Stimulated activated CD8-positive, alpha-beta memory T cell treated with anti-CD3 and anti-CD28 coated beads, Interleukin-15, amount 100 ng/mL, for 48 hours (primary cell): ENCODE data around the gene NAP1L1.
A peak's percentile ranks its signal among the peaks of the same experiment; 100 is the strongest.

Experiments
- DNase-seq, 2 donors: peaks; one replicate each; pipeline ENCODE4 v3.0.0-alpha.2; 2020; ENCODE audit warnings: low read depth in 2 of 2

The NAP1L1 gene

DNA sequence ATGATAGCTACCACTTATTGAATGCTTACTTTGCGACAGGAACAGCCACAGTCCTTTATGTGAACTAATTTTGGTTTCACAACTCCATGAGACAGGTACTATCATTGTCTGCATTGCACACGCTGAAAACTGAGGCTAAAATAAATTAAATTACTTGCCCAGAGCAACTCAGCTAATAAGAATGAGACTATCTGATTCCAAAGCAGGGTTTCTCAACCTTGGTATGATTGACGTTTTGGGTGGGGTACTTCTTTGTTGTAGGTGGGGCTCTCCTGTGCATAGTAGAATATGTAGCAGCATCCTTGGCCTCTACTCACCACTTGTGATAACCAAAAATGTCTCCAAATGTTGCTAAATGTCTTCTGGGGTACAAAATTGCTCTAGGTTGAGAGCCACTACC, 62.0 kb downstream of the NAP1L1 start:
- DNase-seq = no peak

DNA sequence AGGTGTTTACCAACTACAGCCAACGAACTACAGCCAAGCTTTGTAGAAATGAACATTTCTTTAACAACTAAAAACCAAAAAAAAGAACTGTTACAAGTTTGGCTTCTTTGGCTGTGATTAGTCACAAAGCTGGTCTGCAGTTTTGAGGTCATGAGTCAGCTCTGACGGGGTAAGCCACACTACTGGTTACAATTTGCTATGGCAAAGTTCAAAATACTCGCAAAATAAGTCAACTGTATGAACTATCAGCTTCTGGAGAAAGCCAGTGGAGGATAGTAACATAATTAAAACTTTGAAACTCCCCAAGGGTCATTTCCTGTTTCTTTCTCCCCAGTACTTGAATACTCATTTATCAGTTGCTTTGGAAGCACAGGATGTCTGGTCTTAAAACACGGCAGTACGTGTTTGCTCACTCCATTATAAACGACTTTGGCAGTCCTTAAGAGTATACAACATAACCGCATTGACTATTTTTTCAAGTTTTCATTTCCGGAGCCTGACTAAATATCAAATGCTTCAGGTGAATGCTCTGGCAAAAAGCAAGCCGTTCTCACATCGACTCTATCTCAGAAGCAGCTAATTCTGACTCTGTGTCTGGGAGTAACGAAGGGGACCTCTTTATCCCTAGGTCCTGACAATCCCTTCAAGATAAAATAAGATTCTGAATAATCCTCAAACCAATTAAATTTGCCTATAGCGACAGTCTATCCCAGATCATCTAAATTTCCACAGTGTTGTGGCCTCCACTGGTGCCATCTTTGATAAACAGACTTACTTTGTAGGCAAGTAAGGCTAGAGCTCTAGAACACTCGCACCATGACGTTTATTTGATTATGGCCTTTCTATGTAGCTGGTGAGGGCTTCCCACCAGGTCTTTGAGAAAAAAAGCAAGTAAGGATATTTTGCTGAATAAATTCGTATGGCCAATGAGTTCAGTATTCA, 63.5 kb downstream of the NAP1L1 start:
- peak; percentile 64 to 68 for DNase-seq

DNA sequence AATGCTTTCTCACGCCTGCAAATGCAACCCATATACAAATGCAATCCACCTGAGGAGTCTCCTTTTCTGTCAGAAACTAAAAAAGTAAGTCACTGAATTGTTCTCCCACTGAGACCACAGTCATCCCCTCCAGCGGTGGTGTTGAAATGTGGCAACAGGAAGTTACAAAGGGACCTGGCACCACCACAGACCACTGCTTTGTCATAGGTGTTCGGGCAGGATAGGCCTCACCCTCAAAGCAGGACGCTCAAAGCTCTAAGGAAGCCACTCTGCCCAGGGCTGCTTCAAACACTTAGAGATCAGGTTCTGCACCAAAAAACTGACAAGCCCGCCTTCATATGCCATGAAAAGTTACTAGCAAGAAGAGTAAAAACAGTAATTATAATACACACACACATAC, 64.2 kb downstream of the NAP1L1 start:
- peak; percentile 80 to 83 for DNase-seq

DNA sequence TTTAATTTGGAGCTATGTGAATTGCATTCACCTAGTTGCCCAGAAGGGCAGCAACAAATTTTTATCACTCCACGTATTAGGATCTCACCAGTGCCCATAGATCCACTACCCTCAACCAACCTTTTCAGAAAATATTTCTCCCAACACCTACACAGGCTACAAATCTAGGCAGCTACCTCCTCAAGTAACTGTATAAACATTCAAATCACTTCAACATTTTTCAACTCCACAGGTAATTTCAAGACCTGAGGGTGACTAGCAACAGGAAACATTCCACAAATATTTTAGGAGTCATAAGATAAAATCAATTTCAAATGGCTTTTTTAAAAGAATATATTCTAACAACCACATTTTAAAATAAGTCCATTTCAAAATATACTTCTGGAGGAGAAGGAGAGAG, 65.8 kb downstream of the NAP1L1 start:
- no peak for DNase-seq

DNA sequence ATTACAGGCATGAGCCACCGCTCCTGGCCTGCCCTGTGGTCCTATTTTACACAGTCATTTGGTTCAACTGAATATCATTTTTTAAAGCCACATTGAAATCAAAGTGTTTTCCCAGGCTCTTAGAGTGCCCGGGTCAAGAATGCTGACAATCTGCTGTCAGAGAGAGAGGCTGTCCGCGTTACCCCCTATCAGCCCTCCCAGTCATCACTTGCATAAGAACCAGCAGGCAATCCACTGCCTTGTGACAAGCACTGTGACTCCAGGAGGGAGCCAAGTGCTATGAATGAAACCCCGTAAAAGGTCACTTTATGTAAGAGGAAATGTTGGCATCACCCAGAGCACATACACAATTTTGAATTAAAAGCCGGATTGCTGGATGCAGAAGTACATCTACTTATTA, 66.4 kb downstream of the NAP1L1 start:
- DNase-seq = no peak

DNA sequence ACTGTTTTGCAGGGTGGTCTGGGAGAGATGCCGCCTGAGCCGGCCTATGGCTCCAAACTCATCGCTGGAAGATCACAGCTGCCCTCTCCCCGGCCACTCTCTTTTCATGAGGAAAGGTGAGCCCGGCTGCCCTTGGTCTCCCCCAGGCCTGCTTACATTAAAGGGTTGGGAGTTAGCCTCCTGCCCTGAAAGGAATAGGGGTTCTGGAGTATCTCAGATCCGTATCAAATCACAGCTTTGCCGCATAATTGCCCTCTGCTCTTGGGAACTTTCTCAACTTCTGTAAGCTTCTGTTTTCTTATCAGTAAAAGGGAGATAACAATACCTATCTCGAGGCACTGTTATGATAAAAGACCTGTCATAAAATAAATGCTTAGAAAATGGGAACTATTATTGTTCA, 70.5 kb downstream of the NAP1L1 start:
- DNase-seq = no peak

DNA sequence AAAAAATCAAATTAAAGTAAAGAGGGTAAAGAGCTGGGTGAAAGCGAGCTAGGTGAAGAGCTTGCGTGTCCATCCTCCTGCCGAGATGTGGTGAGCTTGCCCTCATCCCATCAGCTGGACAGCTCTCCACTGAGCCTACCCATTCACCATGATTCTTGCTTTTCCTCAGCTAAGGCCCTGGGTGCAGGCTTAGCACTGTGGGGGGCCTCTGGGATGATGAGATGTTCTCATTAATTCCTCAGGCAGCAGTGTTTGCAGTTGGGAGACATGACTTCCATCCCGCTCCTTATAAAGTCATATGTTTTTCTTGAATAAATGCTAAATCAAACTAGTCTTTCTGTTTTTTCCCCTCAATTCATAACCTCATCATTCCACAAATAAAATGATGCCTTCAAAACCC, 70.9 kb downstream of the NAP1L1 start:
- DNase-seq = no peak

DNA sequence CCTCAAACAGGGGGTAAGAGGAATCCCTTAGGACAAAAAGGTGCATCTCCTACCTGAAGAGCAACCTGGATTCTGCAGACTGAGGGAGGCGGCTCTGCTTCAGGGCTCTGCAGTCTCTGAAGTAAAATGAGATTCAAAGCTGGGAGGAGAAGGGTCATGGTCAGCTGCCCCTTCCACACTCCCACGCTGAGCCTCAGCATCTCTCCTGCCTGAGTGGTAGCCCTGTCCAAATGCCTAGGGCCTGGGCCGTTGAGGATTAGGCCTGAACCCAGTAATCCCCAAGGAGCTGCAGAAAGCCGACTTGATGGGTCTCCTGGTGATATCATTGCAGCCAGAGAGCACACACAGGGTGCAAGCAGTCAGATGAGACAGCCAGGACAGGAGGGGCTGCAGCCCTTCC, 71.8 kb downstream of the NAP1L1 start:
- no peak for DNase-seq

DNA sequence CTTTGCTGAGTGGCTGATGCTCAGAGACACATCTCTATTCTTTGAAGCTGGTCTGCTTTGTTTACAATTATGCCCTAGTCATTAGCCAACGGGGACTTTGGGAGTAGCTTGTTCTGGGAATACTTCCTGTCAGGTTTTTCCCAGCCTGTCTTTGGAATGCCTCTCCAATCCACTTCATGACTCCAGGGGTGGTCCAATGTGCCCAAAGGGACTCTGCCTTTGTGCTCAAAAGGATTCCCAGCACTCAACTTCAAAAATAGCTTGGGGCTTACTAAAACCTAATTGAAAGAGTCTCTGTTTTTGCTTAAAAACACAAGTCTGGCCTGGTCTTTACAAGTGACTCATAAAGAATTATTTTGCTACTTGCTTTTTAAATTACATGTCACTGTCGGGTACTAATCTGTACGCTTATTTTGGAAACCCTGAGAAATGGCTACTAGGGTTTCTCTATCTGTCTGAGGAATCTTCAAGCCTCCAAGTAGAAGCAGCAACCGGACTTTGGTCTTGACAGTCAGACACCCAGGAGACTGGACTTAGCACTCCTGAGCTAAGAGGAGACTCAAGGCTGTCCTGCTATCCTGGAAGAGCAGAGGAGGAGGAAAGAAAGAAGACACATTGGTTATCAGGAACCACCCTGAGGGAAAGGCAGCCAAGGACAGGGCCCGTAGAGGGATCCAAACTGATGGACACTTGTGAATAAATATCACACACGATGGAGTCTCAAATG, 73.6 kb downstream of the NAP1L1 start:
- DNase-seq = no peak

DNA sequence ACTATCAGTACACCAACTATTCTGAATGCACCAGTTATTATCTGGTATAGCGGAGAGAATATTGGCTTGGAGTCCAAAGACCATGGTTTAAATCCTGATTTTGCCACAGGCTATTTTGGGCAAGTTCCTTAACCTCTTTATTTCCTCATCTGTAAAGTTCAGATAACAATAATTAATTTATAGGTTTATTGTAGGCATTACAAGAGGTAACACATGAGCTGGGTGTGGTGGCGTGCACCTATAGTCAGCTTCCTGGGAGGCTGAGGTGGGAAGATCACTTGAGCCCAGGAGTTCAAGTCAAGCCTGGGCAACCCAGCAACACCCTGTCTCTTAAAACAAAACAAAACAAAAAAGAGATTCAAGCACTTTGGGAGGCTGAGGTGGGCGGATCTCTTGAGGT, 76.1 kb downstream of the NAP1L1 start:
- DNase-seq = no peak

DNA sequence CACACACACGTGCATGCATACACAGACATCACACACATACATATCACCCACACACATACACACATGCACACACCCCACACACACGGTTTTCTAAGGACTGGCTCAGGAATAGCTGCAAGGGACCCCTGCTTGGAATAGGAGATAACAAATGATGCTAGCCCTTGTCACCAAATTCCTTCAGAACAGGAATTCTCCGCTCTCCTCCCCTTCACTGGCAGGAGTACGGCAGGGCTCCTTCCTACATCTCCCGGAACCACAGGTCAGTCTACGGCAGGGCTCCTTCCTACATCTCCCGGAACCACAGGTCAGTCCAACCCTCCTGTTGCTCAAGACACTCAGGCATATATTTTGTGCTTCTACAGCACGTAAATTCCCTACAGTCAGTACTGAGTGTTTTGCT, 76.8 kb downstream of the NAP1L1 start:
- no peak for DNase-seq

DNA sequence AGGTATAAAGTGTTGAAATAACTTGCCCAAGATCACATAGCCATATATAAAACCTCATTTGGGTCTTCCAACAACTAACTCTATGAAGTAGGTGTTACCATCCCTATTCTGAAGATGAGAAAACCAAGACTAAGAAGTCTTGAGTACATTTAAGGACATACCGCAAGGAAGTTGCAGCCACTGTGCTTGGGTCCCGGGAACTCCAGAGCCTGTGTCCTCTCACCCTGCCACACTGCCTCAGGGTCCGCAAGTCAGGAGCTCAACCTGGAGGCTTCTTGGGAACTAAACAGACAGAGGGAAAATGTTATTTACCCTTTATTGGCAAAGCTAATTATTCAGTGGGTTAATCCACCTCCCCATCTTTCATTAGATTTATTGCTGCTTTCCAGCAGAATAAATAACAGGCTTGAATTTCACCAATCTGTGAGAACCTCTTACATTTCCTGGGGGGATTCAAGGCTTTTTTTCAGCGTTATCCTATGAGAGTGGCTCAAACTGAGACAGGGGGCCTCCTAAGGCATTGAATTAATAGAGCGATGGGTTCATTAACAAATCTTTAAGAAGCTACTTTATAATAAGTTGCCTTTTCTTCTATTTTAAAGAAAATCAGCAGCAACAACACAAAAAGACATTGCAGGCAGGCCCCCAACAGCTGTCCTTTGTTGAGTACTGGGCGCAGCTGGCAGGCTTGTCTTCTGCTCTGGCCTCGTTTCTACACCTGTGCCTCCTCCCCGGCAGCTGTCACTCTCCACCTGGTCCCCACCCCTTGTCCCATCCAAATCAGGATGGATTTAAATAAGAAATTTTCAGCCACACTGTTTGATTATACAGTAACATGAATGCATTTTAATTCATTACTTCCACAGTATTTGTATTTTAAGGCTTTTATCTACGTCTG, 78.2 kb downstream of the NAP1L1 start:
- no peak for DNase-seq

DNA sequence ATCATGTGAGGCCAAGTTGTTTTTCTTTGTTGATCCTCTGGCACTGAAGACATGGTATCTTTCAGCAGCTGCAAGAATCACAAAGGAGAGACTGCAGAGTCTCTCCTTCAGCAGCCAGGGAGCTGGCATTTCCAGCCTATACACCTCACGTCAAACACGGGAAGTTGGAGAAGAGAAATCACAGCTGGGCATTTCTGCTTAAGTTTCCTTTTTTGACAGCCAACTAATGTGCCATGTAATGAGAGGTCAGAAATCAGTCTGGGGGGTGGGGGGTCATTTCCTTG, 81.2 kb downstream of the NAP1L1 start:
- no peak for DNase-seq

DNA sequence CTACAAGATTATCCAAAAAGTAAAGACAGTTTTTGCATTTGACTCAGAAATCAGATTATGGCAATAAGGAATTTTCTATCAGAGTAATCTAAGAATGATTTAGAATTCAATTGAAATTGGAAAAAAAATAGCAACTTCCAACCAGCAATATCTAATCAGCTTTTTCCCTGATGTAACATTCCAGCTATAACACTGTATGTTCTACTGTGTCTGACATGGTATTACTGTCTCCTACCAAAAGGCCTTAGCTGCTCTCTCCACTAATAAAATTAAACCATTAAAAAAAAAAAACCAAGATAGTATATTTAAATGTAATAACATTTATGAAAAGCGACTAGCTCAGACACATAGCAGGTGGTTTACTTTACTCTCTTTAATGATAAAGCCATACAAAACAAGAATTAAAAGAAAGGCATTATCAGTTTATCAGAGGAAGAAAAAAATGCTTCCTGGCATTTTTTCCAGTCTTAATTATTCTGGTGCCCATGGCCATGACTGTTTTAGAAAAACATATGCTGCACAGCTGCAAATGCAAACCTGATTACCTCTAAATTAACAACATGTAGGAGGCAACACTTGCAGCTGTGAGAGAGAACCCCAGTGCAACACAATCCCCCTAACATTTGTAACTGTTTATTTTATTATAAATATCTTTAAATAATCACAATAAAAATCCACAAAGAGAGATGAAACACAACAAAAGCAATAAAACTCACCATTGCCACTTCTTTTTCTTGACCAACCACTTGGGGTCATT, 81.7 kb downstream of the NAP1L1 start:
- DNase-seq = no peak

DNA sequence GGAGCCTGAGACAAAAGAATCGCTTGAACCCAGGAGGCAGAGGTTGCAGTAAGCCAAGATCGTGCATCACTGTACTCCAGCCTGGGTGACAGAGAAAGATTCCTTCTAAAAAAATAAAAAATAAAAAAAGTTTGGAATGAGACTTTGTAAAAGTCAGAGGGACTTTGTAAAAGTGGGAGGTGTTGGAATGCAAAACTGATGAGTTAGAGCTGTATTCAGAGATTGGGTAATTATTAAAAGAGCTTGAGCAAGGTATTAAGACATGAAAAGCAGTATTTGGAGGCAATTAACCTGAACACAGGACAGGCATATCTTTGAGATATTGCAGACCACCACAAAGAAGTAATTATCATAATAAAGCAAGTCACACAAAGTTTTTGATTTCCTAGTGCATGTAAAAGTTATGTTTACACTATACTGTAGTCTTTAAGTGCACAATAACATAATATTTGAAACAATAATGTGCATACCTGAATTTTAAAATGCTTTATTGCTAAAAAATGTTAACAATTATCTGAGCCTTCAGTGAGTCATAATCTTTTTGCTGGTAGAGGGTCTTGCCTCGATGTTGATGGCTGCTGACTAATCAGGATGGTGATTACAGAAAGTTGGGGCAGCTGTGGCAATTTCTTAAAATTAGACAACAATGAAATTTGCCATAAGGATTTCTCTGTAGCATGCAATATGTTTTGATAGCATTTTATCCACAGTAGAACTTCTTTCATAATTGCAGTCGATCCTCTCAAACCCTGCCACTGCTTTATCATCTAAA, 86.0 kb downstream of the NAP1L1 start:
- DNase-seq = no peak

DNA sequence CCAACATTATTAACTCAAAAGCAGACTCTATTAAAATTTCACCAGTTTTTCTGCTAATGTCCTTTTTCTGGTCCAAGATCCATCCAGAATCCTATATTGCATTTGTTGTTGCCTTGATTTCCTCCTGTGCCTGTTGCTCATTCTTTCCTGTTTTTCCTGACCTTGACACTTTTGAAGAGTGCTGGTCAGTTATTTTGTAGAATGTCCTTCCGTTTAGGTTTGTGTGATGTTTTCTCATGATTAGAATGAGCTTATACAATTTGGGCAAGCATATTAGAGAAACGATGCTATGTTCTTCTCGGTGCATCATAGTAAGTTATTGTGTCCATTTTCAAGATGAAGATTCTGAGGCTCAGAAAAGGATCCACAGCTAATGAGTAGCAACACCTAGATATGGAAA, 86.8 kb downstream of the NAP1L1 start:
- no peak for DNase-seq

DNA sequence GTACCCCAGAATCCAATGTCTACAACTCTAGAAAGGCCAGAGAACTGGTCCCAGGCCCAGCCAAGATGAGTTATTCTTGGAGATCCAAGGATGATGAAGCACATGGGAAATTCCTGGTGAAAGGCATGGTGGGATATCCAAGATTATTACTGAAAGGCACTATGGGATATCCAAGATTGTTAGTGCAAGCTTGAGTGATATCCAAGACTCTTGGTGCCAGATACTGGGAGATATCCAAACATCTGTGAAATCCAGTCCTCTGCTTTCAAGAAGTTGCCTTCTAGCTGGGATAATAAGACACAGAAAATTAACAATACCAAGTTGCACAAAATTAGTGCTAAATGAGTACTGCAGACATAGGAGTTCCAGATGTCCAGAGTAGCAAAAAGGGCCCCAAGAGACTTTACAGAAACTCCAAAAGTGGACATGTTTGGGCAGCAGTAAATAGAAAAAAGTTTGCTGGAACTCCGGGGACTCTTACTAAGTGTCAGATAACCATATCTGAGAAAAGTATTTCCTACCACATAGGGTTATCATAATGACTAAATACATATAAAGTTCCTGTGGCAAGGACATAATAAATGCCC, 87.5 kb downstream of the NAP1L1 start:
- no peak for DNase-seq

DNA sequence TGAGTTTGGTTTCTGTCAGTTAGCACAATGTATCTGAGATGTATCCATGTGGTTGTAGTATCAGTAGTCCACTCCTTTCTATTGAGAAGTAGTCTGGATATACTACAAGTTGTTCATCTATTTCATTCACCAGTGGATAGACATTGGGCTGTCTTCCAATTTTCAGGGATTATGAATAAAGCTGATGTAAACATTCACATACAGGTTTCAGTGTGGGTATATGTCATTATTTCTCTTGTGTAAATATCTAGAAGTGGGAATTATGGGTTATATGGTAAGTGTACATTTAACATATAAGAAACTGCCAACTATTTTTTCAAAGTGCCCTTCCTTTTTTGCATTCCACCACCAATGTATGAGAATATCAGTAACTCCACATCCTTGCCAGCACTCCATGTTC, 88.8 kb downstream of the NAP1L1 start:
- DNase-seq = no peak

DNA sequence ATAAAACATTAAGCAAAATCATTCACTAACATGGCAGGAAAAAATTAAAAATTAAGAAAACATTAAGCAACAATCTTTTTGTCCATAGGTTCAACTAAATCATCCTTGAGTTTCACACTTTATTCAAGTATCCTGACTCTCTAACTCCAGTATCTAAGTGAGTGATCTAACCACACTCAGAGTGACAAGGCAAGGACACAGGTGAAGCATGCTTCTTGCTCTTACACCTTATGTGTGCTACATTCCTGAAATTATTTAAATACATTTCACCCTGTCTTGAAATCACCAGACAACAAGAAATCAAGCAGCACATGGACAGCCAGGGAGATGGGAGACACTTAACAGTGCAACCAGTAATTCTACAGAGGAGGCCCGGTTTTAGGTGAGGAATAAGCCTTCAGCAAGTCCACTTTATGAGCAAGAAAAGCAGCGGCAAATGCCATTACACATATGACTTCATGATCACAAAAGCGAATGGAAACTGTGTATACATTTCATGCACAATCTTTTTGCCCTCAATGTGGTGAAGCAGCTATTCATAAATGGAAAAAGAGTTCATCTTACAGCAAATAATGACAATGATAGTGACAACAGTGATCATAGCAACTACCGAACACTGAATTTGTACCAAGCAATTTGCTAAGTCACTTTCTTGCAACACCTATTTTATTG, 90.3 kb downstream of the NAP1L1 start:
- no peak for DNase-seq

DNA sequence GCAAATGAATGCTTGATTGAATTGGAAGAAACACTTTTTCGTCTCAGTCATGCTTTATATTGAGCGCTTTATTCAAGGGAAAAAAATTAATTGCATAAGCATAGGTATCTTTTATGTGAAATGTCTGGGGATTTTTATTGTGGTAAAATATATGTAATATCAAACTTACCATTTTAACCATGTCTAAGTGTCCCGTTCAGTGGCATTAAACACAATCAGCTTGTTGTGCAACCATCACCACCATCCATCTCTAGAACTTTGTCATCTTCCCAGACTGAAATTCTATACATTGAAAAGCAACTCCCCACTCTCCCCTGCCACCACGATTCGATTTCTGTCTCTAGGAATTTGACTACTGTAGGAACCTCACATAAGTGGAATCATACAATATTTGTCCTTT, 92.7 kb downstream of the NAP1L1 start:
- no peak for DNase-seq
